ENCODE measurements around the gene FOXJ2.
"Not testable (repeated sequence)": the region's sequence is repeated elsewhere in the genome, so short reads cannot be mapped to it uniquely, and the experiment has no call there.

The FOXJ2 gene

GRCh38 chr12:8069582-8069981 lies 37.1 kb downstream of the FOXJ2 start:
- DNase-seq (ENCODE audit: low read depth) = no peak
- no peak overlapping the region for H3K4me3 ChIP-seq (ENCODE audit: low read depth, low read length)
- TF ChIP-seq, protein P1, sequence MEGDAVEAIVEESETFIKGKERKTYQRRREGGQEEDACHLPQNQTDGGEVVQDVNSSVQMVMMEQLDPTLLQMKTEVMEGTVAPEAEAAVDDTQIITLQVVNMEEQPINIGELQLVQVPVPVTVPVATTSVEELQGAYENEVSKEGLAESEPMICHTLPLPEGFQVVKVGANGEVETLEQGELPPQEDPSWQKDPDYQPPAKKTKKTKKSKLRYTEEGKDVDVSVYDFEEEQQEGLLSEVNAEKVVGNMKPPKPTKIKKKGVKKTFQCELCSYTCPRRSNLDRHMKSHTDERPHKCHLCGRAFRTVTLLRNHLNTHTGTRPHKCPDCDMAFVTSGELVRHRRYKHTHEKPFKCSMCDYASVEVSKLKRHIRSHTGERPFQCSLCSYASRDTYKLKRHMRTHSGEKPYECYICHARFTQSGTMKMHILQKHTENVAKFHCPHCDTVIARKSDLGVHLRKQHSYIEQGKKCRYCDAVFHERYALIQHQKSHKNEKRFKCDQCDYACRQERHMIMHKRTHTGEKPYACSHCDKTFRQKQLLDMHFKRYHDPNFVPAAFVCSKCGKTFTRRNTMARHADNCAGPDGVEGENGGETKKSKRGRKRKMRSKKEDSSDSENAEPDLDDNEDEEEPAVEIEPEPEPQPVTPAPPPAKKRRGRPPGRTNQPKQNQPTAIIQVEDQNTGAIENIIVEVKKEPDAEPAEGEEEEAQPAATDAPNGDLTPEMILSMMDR (IDR thresholded peaks at IDR 0.05; ENCODE audit: insufficient read depth, low read depth, low read length, missing control alignments) = no peak

GRCh38 chr12:8071820-8072219 lies 39.3 kb downstream of the FOXJ2 start:
- not testable (repeated sequence) for DNase-seq (ENCODE audit: low read depth)

DNA sequence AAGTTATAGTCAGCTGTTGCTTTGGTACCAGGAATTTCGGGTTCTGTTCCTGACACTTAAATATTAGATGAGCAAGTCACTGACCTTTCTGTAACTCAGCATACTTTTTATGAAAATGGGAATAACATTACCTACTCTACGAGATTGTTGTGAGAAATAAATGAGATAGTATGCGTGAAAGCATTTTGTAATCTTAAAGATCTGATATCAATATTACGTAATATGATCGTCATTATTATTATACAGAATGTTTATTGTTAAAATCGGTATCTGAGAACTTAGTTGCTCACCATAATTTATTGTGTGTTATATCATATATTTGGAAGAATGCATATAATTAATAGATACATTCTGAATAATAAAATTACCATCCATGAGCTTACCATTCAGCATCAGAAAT lies 43.4 kb downstream of the FOXJ2 start:
- no peak overlapping the region for H3K4me3 ChIP-seq (ENCODE audit: low read depth, low read length)
- no peak for DNase-seq (ENCODE audit: low read depth)
- TF ChIP-seq, protein P1 (IDR thresholded peaks at IDR 0.05; ENCODE audit: insufficient read depth, low read depth, low read length, missing control alignments) = no peak

More at GRCh38 chr12:8071820-8072219, 39.3 kb downstream of the FOXJ2 start:
- H3K4me3 ChIP-seq (ENCODE audit: low read depth, low read length) = not testable (repeated sequence)

DNA sequence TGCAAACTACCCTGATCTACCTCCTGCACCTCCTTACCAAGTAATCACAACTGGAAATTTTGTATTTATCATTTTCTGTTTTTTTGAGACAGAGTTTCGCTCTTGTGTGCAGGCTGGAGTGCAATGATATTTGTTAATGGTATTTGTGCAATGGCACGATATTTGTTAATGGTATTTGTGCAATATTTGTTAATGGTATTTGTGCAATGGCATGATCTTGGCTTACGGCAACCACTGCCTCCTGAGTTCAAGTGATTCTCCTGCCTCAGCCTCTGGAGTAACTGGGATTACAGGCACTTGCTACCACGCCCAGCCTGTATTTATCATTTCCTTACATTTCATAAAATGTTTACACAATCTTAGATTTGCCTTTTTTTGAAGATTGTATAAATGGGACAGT lies 43.9 kb downstream of the FOXJ2 start:
- TF ChIP-seq, protein P1 (IDR thresholded peaks at IDR 0.05; ENCODE audit: insufficient read depth, low read depth, low read length, missing control alignments) = no peak
- H3K4me3 ChIP-seq (ENCODE audit: low read depth, low read length) = no peak overlapping the region
- no peak for DNase-seq (ENCODE audit: low read depth)

DNA sequence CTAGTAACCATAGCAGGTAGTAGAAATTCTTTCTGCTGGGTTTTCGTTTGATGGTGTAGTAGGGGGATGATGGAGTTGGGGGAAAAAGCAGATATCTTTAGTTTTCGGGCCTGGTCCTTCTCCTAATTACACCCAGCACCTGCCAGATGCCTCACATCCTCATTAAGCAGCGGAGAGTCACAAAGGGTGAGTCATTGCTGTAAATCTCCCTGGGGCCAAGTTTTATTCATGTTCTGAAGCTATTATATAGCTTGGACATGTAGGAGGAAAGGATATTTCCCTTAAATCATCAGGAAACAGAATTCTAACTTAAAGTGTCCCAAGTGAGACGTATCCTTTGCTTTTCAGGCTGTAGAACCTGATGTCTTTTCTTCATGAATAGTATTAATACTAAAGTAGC lies 44.7 kb downstream of the FOXJ2 start:
- no peak for DNase-seq (ENCODE audit: low read depth)
- TF ChIP-seq, protein P1 (IDR thresholded peaks at IDR 0.05; ENCODE audit: insufficient read depth, low read depth, low read length, missing control alignments) = no peak
- no peak overlapping the region for H3K4me3 ChIP-seq (ENCODE audit: low read depth, low read length)

GRCh38 chr12:8078398-8078797 lies 45.9 kb downstream of the FOXJ2 start:
- peak; percentile 44 for DNase-seq (ENCODE audit: low read depth)
- TF ChIP-seq, protein P1 (IDR thresholded peaks at IDR 0.05; ENCODE audit: insufficient read depth, low read depth, low read length, missing control alignments) = peak; percentile 26

DNA sequence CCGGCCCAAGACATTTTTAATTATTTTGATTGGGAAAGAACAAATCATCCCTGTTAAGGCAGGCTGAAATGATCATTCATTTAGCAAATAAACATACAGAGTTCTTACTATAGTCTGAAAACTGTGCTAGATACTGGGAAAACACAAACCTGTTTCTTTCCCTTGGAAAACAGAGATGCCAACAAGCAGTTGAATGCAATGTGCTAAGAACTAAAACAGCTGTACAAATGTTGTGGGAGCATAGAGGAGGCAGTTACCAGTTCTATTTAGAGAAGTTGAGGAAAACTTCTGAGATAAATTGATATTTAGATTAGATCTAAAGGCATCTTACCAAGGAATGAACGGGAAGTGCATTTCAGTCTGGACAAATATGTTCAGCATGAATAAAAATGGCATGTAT lies 46.4 kb downstream of the FOXJ2 start:
- H3K4me3 ChIP-seq (ENCODE audit: low read depth, low read length) = no peak overlapping the region
- TF ChIP-seq, protein P1 (IDR thresholded peaks at IDR 0.05; ENCODE audit: insufficient read depth, low read depth, low read length, missing control alignments) = no peak
- DNase-seq (ENCODE audit: low read depth) = no peak

More at GRCh38 chr12:8078398-8078797, 45.9 kb downstream of the FOXJ2 start:
- H3K4me3 ChIP-seq (ENCODE audit: low read depth, low read length) = no peak overlapping the region

Data from GM12865 (cell line).